GM19043 (cell line): Measurements from ENCODE around the gene KRT3.
"Not testable (repeated sequence)": the region's sequence is repeated elsewhere in the genome, so short reads cannot be mapped to it uniquely, and the experiment has no call there.

Source experiments
- ATAC-seq: cut with Tn5 transposase; IDR thresholded peaks from one replicate; pipeline ENCODE4 v1.9.1; 2021; ENCODE audit warnings: low read depth; ENCODE audit not compliant: unreplicated experiment

Gene KRT3

DNA sequence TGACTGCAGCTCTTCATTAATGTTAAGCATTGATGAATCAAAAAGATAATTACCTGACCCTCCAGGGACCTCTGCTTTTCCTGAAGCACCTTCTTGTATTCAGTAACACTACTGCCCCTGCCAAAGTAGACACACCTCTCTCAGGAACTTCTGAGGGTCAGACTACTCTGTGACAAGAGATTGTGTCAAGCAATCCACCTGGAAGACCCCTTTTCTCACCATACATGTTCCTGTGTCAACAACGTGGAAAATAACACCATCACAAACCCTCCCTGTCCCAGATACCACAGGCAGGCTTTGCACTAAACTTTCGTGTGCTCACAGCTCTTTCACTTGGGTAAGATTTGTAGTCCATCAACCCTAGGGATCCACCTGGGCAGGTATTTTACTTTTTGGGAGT is 31.9 kb downstream of the KRT3 start:
- no peak for ATAC-seq

DNA sequence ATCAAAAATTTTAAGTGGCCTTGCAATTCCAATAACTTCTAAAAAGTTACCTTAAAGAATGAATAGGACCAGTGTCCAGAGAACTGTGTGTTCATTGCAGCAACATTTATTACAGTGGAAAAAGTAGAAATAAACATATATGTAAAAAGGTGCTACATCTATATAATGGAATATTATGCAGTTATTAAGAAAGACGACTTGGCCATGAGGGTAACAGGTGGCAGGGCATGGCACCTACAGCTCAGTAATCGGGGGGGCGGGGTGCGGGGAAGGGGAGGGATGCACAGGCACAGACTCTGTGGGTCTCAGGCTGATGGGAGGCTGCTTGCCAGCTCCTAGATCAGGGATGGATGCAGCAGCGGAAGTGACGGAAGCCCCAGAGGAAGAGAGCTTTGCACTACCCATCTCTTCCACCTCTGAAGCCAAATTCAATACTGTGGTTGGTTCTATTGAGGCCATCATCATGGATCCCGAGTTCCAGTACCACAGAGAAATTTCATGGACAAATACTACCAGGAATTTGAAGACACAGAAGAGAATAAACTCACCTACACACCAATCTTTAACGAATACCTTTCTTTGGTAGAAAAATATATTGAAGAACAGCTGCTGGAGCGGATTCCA is 32.8 kb downstream of the KRT3 start:
- no peak for ATAC-seq

DNA sequence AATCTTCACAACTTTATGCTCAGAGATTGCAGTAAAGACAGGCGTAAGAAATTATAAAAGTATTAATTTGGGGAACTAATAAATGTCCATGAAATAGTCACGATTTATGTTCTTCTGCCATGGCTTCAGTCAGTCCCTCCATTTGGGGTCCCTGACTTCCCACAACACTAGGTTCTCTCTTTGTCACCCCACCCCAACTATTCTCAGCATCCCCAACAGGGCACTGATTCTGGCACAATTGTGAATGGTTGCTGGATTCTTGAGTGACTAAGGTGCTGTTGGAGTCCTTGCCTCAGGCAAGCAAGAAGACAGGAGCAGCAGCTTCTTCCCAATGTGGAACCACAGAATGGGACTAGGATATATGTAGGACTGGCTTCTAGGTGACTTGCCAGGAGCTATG is 34.1 kb downstream of the KRT3 start:
- no peak for ATAC-seq

DNA sequence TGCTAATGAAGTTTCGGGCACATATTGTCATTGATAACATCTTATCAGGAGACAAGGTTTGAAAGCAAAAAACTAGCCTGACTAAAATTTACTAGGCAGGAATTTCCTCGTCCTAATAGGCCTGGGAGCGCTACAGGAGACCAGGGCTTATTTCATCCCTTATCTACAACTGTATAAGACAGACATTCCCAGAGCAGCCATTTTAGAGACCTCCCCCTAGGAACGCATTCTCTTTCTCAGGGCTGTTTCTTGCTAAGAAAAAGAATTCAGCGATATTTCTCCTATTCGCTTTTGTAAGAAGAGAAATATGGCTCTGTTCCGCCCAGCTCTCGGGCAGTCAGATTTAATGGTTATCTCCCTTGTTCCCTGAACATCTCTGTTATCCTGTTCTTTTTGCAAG is 34.7 kb downstream of the KRT3 start:
- ATAC-seq, result not testable (repeated sequence)

DNA sequence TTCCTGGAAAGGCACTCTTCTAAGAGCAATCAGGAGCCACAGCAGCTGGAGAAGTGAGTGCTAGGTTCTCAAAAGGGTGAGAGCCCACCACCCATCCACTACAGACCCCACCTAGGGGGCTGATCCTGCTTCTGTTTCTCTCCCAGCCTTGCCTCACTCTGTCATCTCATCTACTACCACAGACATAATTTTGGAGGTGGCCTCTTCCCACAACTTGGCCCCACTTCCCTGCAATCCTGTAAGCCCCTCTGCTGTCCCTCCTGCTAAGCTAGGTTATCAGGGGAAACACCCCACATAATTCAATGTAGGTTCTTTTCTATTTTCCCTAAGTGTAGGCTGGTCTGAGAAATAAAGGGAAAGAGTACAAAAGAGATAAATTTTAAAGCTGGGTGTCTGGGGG is 35.3 kb downstream of the KRT3 start:
- ATAC-seq, result no peak

DNA sequence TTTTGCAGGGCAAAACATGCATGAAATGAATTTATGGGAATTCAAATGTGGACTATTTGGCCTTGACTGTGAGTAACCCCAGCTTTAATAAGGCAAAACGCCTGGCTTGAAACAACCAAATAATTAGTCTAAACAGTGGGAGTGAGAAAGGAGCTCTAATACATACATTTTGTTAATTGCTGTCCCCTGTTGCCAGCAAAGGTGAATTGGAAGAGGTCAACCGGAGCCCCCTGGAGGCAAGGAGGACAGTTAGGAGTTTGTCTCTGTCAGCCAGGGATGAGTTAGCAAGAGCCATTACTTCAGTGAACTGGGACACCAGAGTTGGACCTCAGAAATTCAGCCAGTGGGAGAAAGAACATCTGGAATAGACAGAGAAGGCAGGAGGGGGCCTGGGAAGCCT is 36.2 kb downstream of the KRT3 start:
- no peak for ATAC-seq

DNA sequence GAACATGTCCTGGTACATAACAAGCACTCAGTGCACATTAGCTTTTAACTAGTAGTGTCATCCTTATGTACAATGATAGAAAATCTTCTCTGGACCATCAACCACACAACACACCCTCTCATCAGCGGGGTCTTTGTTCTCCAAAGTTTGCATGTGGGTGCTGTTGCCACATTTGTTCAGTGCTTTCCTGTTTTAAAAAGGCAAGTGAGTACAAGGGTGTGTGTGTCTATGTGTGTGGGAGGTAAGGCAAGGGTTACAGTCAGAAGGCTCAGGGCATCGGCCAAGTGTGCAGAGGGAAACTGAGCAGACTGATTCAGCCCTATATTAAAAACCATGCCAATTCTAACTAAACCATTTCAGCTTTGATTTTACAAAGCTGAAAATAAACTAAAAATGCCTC is 36.7 kb downstream of the KRT3 start:
- no peak for ATAC-seq

DNA sequence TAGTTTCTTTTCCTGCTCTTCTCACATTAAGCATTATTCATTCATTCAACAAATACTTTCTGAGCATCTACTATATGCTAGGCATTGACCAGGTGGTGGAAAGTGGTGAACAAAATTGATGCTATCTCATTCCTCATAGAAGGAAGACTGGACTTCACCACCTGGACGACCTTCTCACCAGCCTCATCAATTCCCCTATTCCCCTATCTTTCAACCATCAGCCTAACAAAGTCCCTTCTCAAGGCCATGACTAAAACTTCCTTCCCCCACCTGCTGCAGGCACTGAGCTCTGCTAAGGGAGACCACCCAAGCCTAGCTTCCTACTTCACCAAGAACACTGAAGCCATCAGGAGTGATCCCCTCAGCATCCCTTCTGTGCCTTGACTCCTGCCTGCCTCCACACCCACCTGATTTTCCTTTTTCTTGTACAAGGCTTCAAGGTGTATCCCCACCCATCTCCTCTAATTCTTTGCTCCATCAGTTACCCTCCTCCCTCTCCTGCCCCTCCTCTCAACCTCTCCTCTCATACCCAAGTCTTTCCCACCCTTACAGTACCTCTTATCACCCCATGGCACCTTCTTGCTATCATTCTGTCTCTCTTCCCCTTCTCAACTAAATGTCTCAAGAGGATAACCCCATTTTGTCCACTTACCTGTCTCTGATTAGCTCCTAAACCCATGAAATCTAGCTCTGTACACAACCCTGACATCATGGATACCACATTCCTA is 38.3 kb downstream of the KRT3 start:
- no peak for ATAC-seq

DNA sequence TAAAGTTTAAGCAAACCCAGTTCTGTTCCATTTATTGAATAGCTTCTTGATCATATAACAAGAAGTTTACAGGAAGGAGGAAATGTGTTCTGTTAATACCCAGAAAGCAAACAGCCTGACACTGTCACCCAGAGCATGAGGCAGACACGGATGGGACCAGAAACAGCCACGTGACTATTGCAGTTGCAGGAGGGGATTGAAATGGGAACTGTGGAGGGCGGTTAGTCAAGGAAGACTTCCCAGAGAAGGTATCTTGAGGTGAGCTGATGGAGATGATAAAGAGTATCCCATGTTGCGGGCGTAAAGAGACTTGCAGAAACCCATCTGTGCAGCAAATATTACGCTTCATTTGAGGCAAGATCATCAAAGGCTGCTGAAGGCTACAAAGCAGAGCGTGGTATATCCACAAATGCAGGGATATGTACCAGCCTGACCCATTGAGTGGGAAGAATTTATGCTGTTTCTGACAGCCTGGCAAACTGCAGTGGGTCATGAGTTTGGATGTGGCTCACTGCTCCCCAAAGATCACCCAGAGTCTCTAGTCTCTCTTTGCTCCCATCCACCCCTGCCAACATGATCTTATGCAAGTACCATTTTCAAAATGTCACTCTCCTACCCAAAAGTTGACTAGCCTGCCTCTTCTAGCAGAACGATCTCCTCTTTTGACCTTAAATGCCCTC is 39.5 kb downstream of the KRT3 start:
- no peak for ATAC-seq

DNA sequence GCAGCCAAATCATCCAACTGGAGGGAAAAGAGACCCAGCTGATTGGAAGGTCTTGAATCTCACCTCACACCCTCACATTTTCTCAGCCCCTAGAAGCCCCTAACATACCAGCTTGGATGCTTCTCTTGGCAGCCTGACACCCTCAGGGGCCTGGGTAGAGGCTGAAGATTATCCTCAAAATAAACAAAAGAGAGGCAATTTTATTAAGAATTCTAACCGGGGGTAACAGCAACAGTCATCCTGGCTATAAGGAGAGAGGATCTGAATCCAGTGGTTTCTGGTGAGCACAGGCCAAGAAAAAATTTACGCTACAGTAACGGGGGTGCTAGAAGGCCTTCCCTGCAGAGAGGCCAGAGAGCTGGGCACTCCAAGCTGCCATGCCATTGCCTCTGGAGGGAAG is 40.4 kb downstream of the KRT3 start:
- ATAC-seq, result no peak

DNA sequence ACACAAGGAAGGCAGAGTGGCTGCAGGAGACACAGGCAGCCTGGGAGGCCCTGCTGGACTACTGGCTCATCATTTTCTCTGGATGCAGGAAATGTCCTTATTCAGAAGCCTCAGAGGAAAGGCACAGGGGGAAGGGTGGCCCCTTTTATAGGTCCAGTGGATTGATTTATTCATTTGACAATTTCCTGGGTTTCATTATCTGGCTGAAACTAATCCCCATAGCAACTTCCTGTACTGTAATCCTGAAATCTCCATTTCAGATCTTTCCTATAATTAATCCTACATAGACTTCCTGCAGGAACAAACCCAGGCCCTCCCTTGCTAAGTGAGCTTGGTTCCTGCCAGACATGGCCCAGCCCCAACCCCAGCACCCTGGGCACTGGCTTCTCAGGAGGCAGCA is 41.8 kb downstream of the KRT3 start:
- no peak for ATAC-seq

DNA sequence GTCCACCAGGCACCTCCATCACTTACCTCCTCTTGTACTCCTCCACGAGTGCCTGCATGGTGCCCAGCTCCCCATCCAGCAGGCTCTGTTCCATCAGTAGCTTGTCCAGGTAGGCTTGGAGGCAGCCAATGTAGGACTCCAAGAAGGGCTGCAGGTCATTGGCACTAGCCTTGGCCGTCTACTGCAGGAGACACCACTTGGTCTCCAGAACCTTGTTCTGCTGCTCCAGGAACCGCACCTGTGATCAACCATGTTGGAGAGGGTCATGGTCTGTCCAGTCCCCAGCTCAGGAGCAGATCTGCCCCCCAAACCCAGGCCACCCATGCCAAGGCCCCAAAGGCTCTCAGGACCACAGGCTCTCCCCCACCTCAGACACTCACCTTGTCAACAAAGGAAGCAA is 42.6 kb downstream of the KRT3 start:
- ATAC-seq, result no peak

DNA sequence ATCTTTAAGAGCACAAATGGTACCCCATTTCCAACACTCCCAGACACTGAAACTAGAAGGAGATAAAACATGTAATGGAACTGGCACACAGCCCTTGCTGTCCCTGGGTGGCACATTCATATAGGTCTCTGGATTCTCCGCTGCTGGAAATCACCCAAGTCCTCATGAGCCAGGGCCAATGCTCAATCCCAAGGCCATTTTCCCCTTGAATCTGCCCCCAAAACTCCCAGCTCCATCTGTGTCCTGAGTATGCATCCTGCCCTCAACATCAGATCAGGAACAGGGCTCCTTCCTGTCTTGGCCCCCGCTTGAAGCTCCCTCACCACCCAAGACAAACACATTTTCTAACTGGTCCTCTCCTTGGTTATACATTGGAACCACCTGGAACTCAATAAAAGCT is 43.4 kb downstream of the KRT3 start:
- ATAC-seq, result no peak

DNA sequence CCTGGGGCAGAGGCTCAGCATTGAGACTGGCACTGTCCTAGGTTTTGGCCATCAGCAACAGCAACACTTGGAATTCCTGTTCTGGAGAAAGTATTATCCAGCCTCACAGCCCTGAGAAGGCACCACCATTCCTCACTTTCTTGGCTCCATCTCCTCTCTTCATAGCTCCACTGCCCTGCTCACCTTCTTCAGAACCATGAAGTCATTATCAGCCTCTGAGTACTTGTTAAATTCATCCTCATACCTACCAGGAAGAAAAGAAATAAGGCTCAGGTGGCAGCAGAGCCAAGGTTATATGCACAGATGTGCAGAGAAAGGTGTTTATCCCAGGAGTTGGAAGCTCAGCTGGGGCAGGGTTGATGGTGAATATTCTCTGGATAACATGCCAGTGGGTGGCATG is 44.1 kb downstream of the KRT3 start:
- no peak for ATAC-seq

DNA sequence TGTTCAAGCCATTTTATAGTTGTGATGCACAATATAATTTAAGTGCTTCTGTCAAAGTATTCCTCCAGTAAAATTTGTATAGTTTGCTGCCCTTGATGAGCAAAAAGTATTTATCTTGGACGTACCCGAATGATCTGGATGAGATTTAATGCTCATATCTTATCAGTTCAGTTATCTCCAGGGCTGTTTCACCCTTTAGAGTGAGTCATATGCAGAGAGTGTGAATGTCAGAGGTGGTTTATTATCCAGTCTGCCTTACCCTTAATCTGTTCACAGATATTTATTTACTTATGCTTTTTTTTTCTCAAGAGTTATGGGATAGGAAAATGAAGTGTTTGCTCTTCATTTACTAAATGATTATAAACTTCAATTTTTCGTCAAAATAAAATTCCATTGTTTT is 45.4 kb downstream of the KRT3 start:
- not testable (repeated sequence) for ATAC-seq

DNA sequence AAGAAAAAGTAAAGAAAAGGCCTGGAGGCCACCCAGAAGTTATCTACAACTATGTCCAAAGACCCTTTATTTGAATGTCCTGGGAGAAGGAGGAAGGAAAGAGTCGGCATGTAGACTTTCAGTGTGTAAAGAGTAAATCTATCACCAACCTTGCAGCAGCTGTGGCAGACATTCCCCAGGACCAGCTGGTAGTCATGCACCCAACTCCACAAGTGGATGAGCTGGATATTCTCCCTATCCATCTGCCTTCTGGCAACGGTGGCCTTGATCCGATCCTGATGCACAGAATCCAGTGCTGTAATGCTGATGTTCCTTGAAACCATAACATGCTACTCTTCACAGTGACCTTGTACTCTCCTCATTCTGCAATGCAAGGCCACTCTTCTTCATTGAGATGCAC is 46.1 kb downstream of the KRT3 start:
- ATAC-seq, result no peak

DNA sequence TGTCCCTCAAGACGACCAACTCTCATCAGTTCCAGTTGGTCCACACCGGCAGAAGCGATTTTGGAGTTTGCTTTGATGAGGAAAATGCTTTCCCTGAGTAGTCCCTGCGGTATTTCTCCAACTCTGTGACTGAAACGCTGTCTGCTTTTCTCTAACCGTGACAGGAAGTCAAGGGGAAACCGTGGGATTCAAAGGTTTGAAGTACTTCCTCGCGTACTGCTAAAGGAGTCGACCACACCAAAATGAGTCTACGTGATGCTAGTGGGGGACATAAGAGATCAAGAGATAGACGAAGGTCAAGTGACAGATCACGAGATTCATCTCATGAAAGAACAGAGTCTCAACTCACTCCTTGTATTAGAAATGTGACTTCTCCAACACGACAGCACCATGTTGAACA is 47.3 kb downstream of the KRT3 start:
- no peak for ATAC-seq

DNA sequence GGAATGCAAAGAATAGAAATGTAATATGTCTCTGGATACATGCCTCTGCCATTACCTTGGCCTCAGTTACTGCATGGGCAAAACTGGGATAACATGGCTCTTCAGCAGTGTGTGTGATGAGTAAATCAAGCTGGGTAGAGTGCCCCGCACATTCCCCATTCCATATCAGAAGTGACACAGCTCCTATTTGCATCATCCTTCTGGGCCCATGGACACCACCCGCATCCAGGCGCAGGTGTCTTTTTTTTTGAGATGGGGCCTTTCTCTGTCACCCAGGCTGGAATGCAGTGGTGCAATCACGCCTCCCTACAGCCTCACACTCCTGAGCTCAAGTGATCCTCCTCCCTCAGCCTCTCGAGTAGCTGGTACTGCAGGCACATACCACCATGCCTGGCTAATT is 50.4 kb downstream of the KRT3 start:
- ATAC-seq, result no peak

DNA sequence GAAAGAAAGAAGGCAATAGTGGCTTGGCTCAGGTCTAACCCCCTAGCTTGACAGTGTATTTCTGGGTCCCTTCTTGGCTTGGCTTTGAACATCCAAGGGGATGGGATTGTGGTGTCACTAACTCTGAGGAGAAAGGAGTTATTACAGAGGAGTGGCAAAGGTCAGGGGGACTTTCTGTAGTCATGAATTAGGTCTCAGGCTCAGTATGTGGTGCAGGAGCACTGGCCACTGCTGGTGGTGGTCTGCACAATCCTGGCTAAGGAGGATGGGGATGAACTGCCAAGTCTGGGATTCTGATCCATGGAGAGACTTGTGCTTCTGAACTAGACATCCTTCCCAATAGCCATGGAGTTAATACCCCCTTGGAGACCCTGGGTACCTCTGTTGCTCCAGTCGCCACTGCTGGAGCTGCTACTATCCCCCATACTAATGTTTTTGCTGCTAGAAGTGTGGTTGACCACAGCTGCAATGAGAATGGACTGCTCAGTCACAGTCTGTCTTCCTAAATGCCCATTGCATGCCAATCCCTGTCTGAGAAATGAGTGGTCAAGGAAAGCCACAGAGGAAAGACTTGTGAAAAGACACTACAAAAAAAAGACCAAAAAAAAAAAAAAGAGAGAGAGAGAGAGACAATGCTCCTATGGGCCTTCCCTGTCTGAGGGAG is 51.3 kb downstream of the KRT3 start:
- ATAC-seq, result no peak

DNA sequence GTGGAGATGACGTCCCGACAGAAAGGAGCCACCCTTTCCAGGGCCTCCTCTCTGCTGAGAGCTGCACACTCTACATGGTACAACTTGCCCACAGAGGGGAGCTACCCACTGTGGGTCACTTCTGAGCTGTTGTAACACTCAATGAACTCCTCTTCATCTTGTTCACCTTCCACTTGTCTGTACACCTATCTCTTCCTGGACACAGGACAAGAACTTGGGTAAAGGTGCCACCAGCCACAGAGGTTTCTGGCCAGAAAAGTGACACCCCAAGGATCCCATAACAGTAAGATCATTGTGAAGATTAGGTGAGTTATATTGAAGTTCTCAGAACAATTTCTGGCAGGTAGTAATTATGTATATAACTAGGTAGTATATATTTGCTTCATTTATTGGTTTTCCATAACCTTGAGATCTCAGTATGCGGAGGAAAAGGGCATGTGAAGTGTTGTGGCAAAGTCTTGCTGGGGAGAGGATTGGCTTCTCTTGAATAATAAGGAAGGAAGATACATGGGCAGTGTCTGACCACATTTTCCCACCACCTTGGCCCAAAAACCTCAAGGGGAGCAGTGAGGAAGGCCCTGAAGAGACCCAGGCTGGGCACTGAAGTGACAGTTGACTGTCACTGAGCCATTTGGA is 53.0 kb downstream of the KRT3 start:
- ATAC-seq, result no peak

DNA sequence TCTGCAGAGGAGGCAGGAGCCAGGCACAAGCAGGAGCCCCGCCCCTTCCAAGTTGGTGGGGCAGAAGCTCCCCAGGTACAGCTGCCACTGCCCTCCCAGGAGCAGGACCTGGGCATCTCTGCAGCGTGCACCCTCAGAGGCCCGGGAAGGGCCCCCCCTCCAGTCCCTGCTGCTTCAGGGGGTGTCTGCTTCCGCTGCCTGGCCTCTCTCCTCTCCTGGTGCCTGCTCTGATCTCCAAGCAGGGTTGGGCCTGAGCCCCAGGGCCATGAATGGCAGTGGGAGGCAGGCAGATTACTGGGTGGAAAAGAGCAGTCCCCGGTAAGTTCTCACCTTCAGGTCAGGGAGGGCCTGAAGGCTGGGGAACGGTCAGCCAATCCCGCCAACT is 53.7 kb downstream of the KRT3 start:
- ATAC-seq, result no peak
